ENCODE results near the gene DACH2. TPM values are rescaled to one million over a fixed set of nuclear protein-coding genes. Genes with fewer than 3 reads are reported as not detected.
"Not testable (repeated sequence)": the region's sequence is repeated elsewhere in the genome, so short reads cannot be mapped to it uniquely, and the experiment has no call there.

Gene DACH2
- total and polyA plus RNA-seq, 9 donors, result 0.17 to 4.8 (median 0.53) TPM

DNA sequence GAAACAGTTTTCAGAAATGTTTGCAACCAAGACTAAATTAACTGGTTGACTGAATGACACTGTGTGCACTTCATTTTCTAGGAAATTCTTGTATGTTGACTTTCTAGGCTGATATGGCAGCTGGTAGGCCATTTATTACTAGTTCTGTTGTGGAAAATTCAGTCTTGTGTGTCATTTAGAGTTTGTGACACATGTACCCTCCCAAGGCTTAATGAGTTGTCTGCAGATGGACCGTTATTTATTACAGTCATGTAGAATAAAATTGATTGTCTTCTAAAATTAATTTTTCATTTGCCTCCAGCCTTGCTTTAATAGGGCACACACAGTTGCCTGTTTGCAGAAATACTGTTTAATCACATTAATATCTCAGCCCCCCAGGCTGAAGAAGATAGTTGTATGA, 30.7 kb downstream of the DACH2 start:
- WGBS, 3 donors, result 58 to 89% (median 74%) methylated on average over 1 of the region's 1 CpG
- intact Hi-C loops (cut with DNase I), result no loop called here
- Histone ChIP-seq H3K27me3 (no peaks in the 10 kb centered on the region), H3K9me3 (no peaks in the 10 kb centered on the region), H3K4me1 (ENCODE audit: insufficient read depth) (no peaks in the 10 kb centered on the region), H3K27ac (no peak overlapping the region), H3K36me3 (no peaks in the 10 kb centered on the region), H3K4me3 (no peak overlapping the region)
- no peak for DNase-seq
- TF ChIP-seq, protein P1, sequence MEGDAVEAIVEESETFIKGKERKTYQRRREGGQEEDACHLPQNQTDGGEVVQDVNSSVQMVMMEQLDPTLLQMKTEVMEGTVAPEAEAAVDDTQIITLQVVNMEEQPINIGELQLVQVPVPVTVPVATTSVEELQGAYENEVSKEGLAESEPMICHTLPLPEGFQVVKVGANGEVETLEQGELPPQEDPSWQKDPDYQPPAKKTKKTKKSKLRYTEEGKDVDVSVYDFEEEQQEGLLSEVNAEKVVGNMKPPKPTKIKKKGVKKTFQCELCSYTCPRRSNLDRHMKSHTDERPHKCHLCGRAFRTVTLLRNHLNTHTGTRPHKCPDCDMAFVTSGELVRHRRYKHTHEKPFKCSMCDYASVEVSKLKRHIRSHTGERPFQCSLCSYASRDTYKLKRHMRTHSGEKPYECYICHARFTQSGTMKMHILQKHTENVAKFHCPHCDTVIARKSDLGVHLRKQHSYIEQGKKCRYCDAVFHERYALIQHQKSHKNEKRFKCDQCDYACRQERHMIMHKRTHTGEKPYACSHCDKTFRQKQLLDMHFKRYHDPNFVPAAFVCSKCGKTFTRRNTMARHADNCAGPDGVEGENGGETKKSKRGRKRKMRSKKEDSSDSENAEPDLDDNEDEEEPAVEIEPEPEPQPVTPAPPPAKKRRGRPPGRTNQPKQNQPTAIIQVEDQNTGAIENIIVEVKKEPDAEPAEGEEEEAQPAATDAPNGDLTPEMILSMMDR (IDR thresholded peaks at IDR 0.05), result no peak
- TF ChIP-seq POLR2A (IDR thresholded peaks at IDR 0.05) (no peak), EP300 (IDR thresholded peaks at IDR 0.05) (no peak)

DNA sequence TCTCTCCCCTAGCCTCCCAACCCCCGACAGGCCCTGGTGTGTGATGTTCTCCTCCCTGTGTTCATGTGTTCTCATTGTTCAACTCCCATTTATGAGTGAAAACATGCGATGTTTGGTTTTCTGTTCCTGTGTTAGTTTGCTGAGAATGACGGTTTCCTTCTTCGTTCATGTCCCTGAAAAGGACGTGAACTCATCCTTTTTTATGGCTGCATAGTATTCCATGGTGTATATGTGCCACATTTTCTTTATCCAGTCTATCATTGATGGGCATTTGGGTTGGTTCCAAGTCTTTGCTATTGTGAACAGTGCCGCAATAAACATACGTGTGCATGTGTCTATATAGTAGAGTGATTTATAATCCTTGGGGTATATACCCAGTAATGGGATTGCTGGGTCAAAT, 33.1 kb downstream of the DACH2 start:
- DNase-seq; H3K9me3 ChIP-seq; intact Hi-C loops (cut with DNase I); H3K4me1 ChIP-seq (ENCODE audit: insufficient read depth); H3K27ac ChIP-seq; H3K27me3 ChIP-seq; H3K4me3 ChIP-seq; H3K36me3 ChIP-seq: not testable (repeated sequence)
- WGBS, 3 donors, result 85 to 92% (median 87%) methylated on average over 7 of the region's 7 CpGs

DNA sequence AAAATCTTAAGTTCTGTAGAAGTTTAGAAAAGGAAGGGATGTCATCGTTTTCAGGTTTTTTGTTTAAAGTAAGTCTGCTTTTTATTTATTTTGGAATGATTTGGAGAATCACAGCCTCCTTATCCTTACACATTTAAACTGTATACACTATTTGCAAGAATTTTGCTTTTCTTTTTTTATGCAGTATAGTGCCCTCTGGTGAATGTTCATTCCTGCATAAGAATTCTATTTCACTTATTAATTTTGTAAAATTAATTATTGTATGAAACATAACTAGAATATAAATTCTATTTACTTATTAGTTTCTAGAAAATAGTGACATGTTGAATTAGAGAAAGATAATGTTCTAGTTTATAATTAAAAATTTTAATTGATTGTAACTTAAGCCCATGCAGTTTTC, 44.6 kb downstream of the DACH2 start:
- no peak overlapping the region for H3K27ac ChIP-seq
- H3K27me3 ChIP-seq, result no peaks in the 10 kb centered on the region
- WGBS, 3 donors, result 22 to 44% (median 38%) methylated on average over 1 of the region's 1 CpG
- no peak for DNase-seq
- H3K4me3 ChIP-seq, result no peak overlapping the region
- no peaks in the 10 kb centered on the region for H3K4me1 ChIP-seq (ENCODE audit: insufficient read depth)
- no peak for TF ChIP-seq POLR2A (IDR thresholded peaks at IDR 0.05)
- TF ChIP-seq, protein P1 (IDR thresholded peaks at IDR 0.05), result no peak
- TF ChIP-seq EP300 (IDR thresholded peaks at IDR 0.05), result no peak
- no peaks in the 10 kb centered on the region for H3K36me3 ChIP-seq
- intact Hi-C loops (cut with DNase I), result no loop called here
- H3K9me3 ChIP-seq, result no peaks in the 10 kb centered on the region

DNA sequence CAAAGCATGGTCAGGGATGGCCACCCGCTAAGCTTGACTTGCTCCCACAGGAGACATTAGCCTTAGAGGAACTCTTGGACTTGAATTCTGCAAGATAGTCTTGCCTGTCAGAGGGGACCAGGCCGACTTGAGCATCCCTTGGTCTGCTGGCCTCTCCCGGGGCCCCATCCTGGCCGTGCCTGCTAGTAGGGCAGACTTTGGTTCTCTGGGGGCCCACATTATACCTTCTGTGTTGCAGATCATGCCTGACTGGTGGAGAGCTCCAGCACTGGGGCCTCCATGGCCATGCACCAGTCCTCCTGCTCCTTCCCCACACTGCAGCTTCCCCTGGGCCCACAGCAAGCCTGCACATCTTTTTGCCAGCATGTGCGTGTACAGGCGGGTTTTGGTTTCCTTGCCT, 46.5 kb downstream of the DACH2 start:
- WGBS, 3 donors, result 79 to 84% (median 81%) methylated on average over 6 of the region's 6 CpGs

DNA sequence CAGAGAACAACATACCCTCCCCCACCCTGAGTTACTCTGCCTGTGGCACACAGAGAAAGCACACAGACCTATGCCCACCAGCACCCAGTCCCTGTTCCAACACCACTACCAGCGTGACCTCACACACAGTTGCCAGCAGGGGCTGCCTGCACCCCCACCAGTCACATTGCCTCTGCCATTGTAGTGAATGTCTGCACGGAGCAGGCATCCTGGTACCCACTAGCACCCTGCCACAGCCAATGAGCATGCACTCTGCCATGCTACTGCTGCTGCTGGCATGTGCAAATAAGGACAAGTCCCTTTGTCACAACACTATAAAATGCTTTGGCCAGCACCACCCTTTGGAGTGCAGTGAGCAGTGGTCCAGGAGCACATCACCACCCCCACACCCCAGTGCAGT, 47.1 kb downstream of the DACH2 start:
- TF ChIP-seq, protein P1 (IDR thresholded peaks at IDR 0.05), result no peak
- no peak for TF ChIP-seq EP300 (IDR thresholded peaks at IDR 0.05)
- TF ChIP-seq POLR2A (IDR thresholded peaks at IDR 0.05), result no peak
- no peaks in the 10 kb centered on the region for H3K9me3 ChIP-seq
- intact Hi-C loops (cut with DNase I), result no loop called here
- no peak overlapping the region for H3K4me3 ChIP-seq
- H3K4me1 ChIP-seq (ENCODE audit: insufficient read depth), result no peaks in the 10 kb centered on the region
- no peak overlapping the region for H3K27ac ChIP-seq
- no peak for DNase-seq
- H3K27me3 ChIP-seq, result no peaks in the 10 kb centered on the region
- WGBS, 3 donors, result 70 to 77% (median 71%) methylated on average over 2 of the region's 2 CpGs
- H3K36me3 ChIP-seq, result no peaks in the 10 kb centered on the region

More for the DNA sequence above, 46.5 kb downstream of the DACH2 start:
- DNase-seq, result no peak
- Histone ChIP-seq H3K4me3 (no peak overlapping the region), H3K27ac (no peak overlapping the region), H3K36me3 (no peaks in the 10 kb centered on the region), H3K9me3 (no peaks in the 10 kb centered on the region), H3K4me1 (ENCODE audit: insufficient read depth) (no peaks in the 10 kb centered on the region), H3K27me3 (no peaks in the 10 kb centered on the region)
- TF ChIP-seq EP300 (IDR thresholded peaks at IDR 0.05) (no peak), POLR2A (IDR thresholded peaks at IDR 0.05) (no peak)
- TF ChIP-seq, protein P1 (IDR thresholded peaks at IDR 0.05), result no peak
- intact Hi-C loops (cut with DNase I), result no loop called here

Data from ovary (tissue), 9 donors.